Fibroblast of pulmonary artery (primary cell): ENCODE data around the gene CHM.
"Not testable (repeated sequence)": the region's sequence is repeated elsewhere in the genome, so short reads cannot be mapped to it uniquely, and the experiment has no call there.

Source experiments
- DNase-seq: peaks from one replicate; pipeline ENCODE4 v3.0.0-alpha.2; 2010; ENCODE audit warnings: low read depth
- H3K4me3 ChIP-seq: replicated peaks from 2 replicates; pipeline ENCODE4 v1.5.1; 2011; ENCODE audit warnings: low read depth, mild to moderate bottlenecking, control low read depth, low read length, moderate library complexity
- TF ChIP-seq, protein P1 (sequence below): IDR thresholded peaks from 2 replicates; pipeline ENCODE4 v1.5.1; 2011; ENCODE audit warnings: mild to moderate bottlenecking, control low read depth, low read length, inconsistent platforms; ENCODE audit errors: missing control alignments

Gene CHM

GRCh38 chrX:85930099-85930498 lies 117.3 kb downstream of the CHM start:
- no peak overlapping the region for H3K4me3 ChIP-seq
- TF ChIP-seq, protein P1, sequence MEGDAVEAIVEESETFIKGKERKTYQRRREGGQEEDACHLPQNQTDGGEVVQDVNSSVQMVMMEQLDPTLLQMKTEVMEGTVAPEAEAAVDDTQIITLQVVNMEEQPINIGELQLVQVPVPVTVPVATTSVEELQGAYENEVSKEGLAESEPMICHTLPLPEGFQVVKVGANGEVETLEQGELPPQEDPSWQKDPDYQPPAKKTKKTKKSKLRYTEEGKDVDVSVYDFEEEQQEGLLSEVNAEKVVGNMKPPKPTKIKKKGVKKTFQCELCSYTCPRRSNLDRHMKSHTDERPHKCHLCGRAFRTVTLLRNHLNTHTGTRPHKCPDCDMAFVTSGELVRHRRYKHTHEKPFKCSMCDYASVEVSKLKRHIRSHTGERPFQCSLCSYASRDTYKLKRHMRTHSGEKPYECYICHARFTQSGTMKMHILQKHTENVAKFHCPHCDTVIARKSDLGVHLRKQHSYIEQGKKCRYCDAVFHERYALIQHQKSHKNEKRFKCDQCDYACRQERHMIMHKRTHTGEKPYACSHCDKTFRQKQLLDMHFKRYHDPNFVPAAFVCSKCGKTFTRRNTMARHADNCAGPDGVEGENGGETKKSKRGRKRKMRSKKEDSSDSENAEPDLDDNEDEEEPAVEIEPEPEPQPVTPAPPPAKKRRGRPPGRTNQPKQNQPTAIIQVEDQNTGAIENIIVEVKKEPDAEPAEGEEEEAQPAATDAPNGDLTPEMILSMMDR, result no peak
- DNase-seq, result no peak

GRCh38 chrX:85928606-85929005 lies 118.8 kb downstream of the CHM start:
- no peak for DNase-seq
- TF ChIP-seq, protein P1, result no peak
- no peak overlapping the region for H3K4me3 ChIP-seq

GRCh38 chrX:85927740-85928139 lies 119.6 kb downstream of the CHM start:
- no peak for DNase-seq
- no peak overlapping the region for H3K4me3 ChIP-seq
- TF ChIP-seq, protein P1, result no peak

- DNase-seq, result peak; percentile 53
- no peak overlapping the region for H3K4me3 ChIP-seq
- TF ChIP-seq, protein P1, result no peak
These were observed 124.5 kb downstream of the CHM start for GRCh38 chrX:85922821-85923220.

DNA sequence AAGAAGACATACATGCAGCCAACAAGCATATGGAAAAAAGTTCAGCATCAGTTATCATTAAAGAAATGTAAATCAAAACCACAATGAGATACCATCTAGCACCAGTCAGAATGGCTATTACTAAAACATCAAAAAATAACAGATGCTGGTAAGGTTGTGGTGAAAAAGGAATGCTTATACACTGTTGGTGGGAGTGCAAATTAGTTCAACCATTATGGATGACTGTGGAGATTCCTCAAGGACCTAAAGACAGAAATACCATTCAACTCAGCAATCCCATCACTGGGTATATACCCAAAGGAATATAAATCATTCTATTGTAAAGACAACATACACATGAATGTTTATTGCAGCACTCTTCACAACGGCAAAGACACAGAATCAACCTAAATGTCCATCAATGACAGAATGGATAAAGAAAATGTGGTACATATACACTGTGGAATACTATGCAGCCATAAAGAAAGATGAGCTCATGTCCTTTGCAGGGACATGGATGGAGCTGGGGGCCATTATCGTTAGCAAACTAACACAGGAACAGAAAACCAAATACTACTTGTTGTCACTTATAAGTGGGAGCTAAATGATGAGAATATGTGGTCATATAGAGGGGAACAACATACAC lies 130.6 kb downstream of the CHM start:
- H3K4me3 ChIP-seq, DNase-seq: not testable (repeated sequence)

DNA sequence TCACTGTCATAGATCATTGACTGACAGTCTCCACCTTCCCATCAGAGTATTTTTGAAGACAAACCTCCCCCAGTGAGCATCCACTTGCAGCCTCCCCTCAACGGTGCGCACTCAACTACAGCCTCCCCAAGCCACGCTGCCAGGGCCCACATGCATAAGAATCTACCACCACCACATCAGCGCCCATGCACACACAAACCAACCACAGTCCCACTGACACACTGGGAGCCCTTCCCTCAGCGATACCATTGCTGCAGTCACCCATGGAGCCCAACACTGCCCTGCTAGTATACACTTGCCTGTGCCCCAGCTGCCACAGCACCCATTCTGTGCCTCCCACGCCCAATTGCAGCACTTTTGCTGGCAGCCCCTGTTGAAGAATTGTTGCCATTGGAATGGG lies 132.9 kb downstream of the CHM start:
- no peak overlapping the region for H3K4me3 ChIP-seq
- TF ChIP-seq, protein P1, result no peak
- no peak for DNase-seq

DNA sequence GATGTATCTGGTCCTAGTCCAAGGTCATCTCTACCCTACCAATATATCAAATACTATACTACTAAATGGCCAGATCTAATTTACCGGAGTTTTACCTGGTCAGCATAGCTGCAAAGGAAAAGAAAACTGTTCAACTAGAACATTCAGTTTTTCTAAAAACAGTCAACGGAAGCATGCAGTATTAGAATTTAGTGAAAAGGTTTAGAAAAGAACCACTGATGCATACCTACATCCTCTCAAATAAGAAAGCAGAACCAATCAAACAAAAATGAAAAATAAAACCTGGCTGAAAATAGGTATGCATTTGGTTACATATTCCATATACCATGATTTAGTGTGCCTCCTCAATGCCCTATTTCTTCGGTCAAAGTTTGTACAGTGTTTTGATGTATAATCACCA lies 140.0 kb downstream of the CHM start:
- no peak overlapping the region for H3K4me3 ChIP-seq
- no peak for DNase-seq
- TF ChIP-seq, protein P1, result no peak
